Amniotic epithelial cell (primary cell): ENCODE data around the gene RPL10L.

Source experiments
- DNase-seq: peaks from one replicate; pipeline ENCODE4 v3.0.0-alpha.2; 2010; ENCODE audit warnings: low read depth

Gene RPL10L

DNA sequence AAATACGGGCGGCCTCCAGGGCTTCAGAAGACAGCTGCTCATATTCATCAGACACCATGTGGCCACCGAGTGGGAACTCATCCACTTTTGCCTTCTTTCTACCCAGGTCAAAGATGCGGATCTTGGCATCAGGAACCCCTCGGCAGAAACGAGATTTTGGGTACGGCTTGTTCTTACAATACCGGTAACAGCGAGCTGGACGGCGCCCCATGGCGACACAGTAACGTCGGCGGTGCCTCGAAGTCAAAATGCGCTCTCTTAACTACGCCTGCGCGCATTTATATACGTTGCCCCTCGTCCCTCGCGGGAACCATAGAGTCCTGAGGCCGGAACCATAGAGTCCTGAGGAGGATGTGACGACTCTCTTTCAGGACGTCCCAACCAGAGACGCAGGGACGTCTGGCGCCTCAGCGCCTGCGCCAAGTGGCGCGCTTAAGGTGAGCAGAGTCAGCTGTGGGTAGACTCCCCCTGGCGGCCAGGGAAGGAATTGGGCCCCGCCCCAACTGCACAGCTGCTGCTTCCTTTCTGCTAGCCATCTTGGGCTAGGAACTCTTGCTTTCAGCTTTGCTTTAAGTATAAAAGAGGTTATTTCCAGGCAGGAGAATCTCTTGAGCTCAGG is at the start of gene RPL10L:
TSS of gene RPL10L (minus strand) at position 256 of the 619 bp plus-strand sequence. CDS start at position 211, 45 bp downstream.
- no peak for DNase-seq

GRCh38 chr14:46691819-46692218 is 40.2 kb upstream of the RPL10L start:
- no peak for DNase-seq

DNA sequence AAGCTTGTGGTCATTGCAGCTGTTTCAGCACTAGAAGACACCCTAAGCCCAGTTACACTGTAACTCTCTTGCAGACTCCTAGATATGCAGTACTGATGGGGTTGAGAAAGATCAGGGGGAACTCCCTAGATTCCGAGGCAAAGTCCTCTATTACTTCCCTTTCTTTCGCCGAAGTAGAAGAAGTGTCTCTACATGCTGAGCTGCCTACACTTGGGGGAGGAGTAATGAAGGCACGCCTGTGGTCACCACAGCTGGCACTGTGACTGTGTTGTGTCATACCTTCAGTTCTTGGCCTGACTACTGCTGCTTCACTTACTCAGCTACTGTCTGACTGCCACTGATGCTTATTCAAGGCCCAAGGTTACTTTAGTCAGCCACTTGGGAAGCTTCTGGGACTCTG is 35.1 kb upstream of the RPL10L start:
- DNase-seq = no peak

- DNase-seq = no peak
Observed at GRCh38 chr14:46672128-46672527, 20.5 kb upstream of the RPL10L start.

DNA sequence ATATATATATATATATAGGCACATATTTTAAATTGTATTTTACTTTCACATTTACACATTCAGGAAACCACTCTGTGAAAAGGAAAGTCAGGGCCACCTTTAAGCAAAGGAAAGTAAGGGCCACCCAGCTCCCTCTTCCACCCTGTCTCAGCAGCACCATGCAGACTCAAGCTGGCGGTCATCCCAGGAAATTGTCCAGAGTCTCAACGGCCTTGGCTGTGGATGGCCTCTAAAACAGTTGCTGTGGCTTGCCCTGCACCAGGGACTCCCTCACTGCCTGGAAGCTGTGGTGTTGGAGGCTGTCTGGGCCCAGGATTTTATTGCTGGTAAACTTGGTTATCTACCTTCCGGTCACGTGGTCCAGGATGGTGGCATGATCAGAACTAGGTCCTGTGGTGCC is 11.8 kb upstream of the RPL10L start:
- no peak for DNase-seq

- DNase-seq = no peak
Observed at GRCh38 chr14:46661728-46662127, 10.1 kb upstream of the RPL10L start.

DNA sequence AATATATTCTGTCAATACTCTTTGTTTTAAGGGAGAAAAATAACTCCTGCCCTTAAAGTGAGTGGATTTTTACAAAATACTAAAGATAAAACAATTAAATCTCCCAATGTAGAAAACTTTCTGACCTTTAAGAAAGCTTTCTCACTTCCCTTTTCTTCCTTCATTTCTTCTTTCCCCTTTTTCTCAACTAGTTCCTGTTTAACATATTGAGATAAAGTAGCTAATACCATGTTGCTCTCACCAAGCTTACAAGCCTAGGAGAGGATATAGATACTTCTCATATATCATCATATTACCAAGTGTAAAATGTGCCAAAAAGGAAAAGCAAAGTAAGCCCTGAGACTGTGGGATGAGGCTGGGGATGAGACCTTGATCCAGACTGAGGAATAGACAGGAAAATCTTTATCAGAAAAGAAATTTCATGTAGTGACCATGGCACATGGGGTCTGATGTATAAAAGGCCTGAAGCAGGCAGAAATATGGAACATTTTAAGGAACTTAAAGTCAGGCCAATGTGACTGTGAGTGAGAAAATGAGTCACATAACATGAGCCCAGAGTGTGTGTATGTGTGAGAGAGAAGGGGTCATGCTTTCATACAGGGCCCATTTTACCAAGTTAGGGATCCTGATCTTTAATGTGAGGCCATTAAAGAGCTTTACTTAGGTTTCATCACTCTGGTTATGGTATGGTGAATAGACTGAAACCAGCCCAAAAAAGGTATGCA is 1.6 kb upstream of the RPL10L start:
- DNase-seq = no peak

DNA sequence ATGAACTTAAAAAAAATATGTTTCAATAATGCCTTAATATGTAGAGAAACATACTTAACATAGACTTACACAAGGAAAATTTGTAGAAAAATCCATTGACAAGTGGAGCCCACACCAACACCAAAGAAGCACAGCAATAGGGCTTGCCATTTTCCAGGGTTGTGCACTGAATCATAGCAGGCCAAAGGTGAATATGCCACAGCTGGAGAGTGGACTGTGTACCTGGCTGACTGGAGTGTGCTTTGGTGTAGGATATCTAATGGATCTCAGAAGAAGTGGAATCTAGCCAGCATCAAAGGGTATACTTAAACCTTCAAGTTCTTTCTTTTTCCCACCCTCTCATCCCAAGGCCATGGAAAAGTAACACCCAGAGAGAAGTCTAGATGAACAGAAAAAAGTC is 4.8 kb downstream of the RPL10L start:
- DNase-seq = no peak

DNA sequence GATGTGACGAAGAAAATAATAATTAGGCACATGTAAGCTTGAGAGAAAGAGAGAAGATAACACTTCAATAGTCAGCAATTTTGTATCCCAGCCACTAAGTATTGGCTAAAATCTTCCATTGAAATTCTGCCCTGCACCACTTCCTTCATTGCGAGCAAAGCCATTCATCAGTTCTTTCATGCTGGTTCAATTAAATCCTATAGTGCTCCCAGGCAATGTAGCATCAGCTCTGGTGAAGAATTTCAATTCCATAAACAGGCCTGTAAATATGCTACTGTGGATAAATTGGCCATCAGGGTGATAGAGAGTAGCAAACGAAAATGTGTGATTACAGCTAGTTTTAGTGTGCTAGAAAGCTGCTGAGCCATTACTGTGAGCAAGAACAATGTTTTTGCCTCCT is 24.7 kb downstream of the RPL10L start:
- no peak for DNase-seq
